SU-DHL-6 (cell line): Measurements from ENCODE around the gene FBXO42.

Experiments used
- H2AFZ ChIP-seq: fragments of 200-600 bp; sonication (generic); 2 replicates; pipeline ENCODE4 v1.6.1; 2014; ENCODE audit warnings: low read depth, mild to moderate bottlenecking, moderate library complexity, mixed read lengths, antibody characterized with exemption, low read length; ENCODE audit not compliant: severe bottlenecking
- H3F3A ChIP-seq: fragments of 200-600 bp; shearing (Covaris generic); 2 replicates; pipeline ENCODE4 v1.6.0; 2016; ENCODE audit warnings: antibody characterized with exemption, mild to moderate bottlenecking; ENCODE audit not compliant: insufficient read depth
- H3K27ac ChIP-seq: fragments of 200-600 bp; sonication (generic); 2 replicates; pipeline ENCODE4 v1.5.1; 2016; ENCODE audit warnings: low read depth, mild to moderate bottlenecking, low read length, moderate library complexity, mixed read lengths
- H3K27me3 ChIP-seq: fragments of 200-600 bp; sonication (generic), shearing (Covaris generic); 2 replicates; pipeline ENCODE4 v1.6.0; 2014; ENCODE audit warnings: mild to moderate bottlenecking, low read length
- H3K36me3 ChIP-seq: fragments of 200-600 bp; sonication (generic); 2 replicates; pipeline ENCODE4 v1.6.1; 2014; ENCODE audit warnings: mild to moderate bottlenecking, low read length, mixed read lengths
- H3K4me2 ChIP-seq: fragments of 300-600, 200-600 bp; shearing (Covaris generic), sonication (generic); 2 replicates; pipeline ENCODE4 v1.6.0; 2014; ENCODE audit warnings: low read length, low read depth, mild to moderate bottlenecking; ENCODE audit not compliant: poor library complexity, severe bottlenecking
- H3K4me3 ChIP-seq: fragments of 200-600 bp; sonication (generic); 2 replicates; pipeline ENCODE4 v1.5.1; 2014; ENCODE audit warnings: antibody characterized with exemption, low read length, mild to moderate bottlenecking, mixed read lengths; ENCODE audit not compliant: insufficient read depth, poor library complexity, severe bottlenecking
- H3K79me2 ChIP-seq: fragments of 200-600 bp; sonication (generic); 2 replicates; pipeline ENCODE4 v1.6.1; 2014; ENCODE audit warnings: mild to moderate bottlenecking, low read length, moderate library complexity; ENCODE audit not compliant: insufficient read depth
- H3K9ac ChIP-seq: fragments of 200-600 bp; sonication (generic); 2 replicates; pipeline ENCODE4 v1.7.0; 2014; ENCODE audit warnings: mild to moderate bottlenecking, low read length
- H3K9me2 ChIP-seq: fragments of 200-600 bp; sonication (generic); replicated peaks from 2 replicates; pipeline ENCODE4 v1.6.1; 2014; ENCODE audit warnings: low read length; ENCODE audit not compliant: insufficient read depth
- H3K9me3 ChIP-seq: fragments of 200-600 bp; sonication (generic); 2 replicates; pipeline ENCODE4 v1.6.1; 2014; ENCODE audit warnings: low read length, mixed read lengths; ENCODE audit not compliant: insufficient read depth
- H4K20me1 ChIP-seq: fragments of 200-600 bp; sonication (generic); 2 replicates; pipeline ENCODE4 v1.6.1; 2014; ENCODE audit warnings: low read depth, mild to moderate bottlenecking, antibody characterized with exemption, low read length, moderate library complexity, mixed read lengths
- EZH2phosphoT487 ChIP-seq: fragments of 200-600 bp; sonication (generic), shearing (Covaris generic); conservative IDR thresholded peaks from 2 replicates; pipeline ENCODE4 v1.6.1; 2018; ENCODE audit warnings: mild to moderate bottlenecking, antibody characterized with exemption, low read length, moderate library complexity, mixed read lengths
- TF ChIP-seq, protein P1 (sequence below): fragments of 200-600 bp; sonication (generic); IDR thresholded peaks from one replicate; pipeline ENCODE4 v1.5.1; 2017; ENCODE audit warnings: antibody characterized with exemption, mild to moderate bottlenecking, low read length, moderate library complexity; ENCODE audit not compliant: insufficient read depth, poor library complexity, severe bottlenecking

Gene FBXO42

DNA sequence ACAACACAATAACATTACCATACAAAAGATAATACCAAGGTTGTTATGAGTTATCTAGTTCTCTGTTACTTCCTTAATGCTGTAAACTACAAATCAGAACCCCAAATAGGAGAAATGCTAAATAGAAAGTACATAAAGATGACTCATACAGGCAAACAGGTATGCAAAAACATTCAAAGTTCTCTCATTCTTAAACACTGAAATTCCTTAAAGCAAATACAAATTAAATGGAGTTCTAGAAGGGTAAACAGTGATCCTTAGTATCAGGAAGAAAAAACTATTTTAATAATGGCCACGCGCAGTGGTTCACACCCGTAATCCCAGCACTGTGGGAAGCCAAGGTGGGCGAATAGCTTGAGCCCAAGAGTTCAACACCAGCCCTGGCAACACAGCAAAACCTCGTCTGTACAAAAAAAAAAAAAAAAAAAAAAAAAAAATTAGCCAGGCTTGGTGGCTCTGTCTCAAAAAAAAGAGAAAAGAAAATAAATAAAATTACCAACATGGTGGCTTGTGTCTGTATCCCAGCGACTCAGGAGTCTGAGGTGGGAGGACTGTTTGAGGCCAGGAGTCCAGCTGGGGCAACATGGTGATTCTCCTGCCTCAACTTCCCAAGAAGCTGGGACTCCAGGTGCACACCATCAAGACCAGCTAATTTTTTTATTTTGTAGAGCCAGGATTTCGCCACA is 17.5 kb downstream of the FBXO42 start:
- Histone ChIP-seq H4K20me1 (no peaks in the 10 kb centered on the region), H3K36me3 (no peaks in the 10 kb centered on the region), H3K9me2 (no peaks in the 10 kb centered on the region), H3K27me3 (no peaks in the 10 kb centered on the region), H2AFZ (no peak overlapping the region), H3K79me2 (peaks cover 7% of the 10 kb centered on the region; the same call in 1 of the 2 replicates), H3K27ac (no peak overlapping the region), H3K4me3 (no peak overlapping the region), H3K9ac (no peak overlapping the region), H3K9me3 (no peaks in the 10 kb centered on the region), H3F3A (no peaks in the 10 kb centered on the region), H3K4me2 (no peak overlapping the region)
- TF ChIP-seq, protein P1, sequence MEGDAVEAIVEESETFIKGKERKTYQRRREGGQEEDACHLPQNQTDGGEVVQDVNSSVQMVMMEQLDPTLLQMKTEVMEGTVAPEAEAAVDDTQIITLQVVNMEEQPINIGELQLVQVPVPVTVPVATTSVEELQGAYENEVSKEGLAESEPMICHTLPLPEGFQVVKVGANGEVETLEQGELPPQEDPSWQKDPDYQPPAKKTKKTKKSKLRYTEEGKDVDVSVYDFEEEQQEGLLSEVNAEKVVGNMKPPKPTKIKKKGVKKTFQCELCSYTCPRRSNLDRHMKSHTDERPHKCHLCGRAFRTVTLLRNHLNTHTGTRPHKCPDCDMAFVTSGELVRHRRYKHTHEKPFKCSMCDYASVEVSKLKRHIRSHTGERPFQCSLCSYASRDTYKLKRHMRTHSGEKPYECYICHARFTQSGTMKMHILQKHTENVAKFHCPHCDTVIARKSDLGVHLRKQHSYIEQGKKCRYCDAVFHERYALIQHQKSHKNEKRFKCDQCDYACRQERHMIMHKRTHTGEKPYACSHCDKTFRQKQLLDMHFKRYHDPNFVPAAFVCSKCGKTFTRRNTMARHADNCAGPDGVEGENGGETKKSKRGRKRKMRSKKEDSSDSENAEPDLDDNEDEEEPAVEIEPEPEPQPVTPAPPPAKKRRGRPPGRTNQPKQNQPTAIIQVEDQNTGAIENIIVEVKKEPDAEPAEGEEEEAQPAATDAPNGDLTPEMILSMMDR, result no peak
- TF ChIP-seq EZH2phosphoT487, result no peak

DNA sequence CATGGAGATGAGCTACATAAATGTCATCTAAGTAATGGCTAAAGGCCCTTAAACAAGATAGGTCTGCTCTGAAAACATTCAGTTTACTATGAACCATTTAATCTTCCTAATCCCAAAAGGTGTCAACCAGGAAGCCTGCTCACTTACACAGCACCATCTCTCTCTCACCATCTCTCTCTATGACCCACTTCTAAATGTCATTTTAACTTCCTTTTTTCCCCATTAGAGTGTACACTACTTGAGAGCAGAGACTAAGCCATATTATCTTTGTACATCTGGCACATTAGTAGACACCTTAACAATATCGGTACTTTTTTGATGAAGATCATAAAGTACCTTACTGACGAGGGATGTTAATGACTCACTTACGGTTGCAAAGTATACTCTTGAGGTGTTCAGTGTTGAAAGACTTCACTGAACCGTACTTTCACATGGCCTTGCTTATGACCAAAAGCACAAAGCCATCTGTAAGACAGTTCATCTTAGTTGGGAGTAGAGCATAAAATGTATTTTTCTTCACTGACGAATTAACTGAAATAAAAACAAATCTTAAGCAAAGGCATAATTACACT is 25.4 kb downstream of the FBXO42 start:
- Histone ChIP-seq H3K9me3 (no peaks in the 10 kb centered on the region), H4K20me1 (no peaks in the 10 kb centered on the region), H3K79me2 (0 out of 2 replicates have a peak, but pooled peaks cover 8% of the 10 kb centered on the region), H2AFZ (no peak overlapping the region), H3K4me3 (no peak overlapping the region), H3K4me2 (no peak overlapping the region), H3K27ac (no peak overlapping the region), H3K9me2 (no peaks in the 10 kb centered on the region), H3K36me3 (no peaks in the 10 kb centered on the region), H3K27me3 (no peaks in the 10 kb centered on the region), H3F3A (no peaks in the 10 kb centered on the region), H3K9ac (no peak overlapping the region)
- no peak for TF ChIP-seq EZH2phosphoT487
- TF ChIP-seq, protein P1, result no peak

DNA sequence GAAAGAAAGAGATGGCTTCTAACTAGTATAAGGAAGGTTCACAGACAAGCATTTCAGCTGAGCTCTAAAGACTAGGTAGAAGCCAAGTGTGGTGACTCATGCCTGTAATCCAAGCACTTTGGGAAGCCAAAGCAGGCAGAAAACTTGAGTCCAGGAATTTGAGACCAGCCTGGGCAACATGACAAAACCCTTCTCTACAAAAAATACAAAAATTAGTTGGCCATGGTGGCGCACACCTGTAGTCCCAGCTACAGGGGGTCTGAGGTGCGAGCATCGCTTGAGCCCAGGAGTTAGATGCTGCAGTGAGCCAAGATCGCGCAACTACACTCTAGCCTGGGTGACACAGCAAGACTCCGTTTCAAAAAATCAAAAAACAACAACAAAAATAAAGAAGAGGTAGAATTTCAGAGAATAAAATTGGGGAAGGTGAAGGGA is 27.8 kb downstream of the FBXO42 start:
- H3F3A ChIP-seq, result no peaks in the 10 kb centered on the region
- H3K27me3 ChIP-seq, result no peaks in the 10 kb centered on the region
- no peaks in the 10 kb centered on the region for H3K36me3 ChIP-seq
- H4K20me1 ChIP-seq, result no peaks in the 10 kb centered on the region
- H3K9ac ChIP-seq, result no peak overlapping the region
- TF ChIP-seq EZH2phosphoT487, result no peak
- TF ChIP-seq, protein P1, result no peak
- H3K27ac ChIP-seq, result no peak overlapping the region
- H3K4me2 ChIP-seq, result no peak overlapping the region
- H2AFZ ChIP-seq, result no peak overlapping the region
- H3K79me2 ChIP-seq, result peaks cover 8% of the 10 kb centered on the region; the same call in 1 of the 2 replicates
- H3K9me3 ChIP-seq, result no peaks in the 10 kb centered on the region
- no peak overlapping the region for H3K4me3 ChIP-seq
- H3K9me2 ChIP-seq, result no peaks in the 10 kb centered on the region
